Left forelimb (tissue), 1 donor: ENCODE measurements around the gene SULF2.

ENCODE experiments used
- DNase-seq: peaks from one replicate; pipeline ENCODE4 v3.0.0-alpha.2; 2018; ENCODE audit warnings: low spot score

SULF2 gene

DNA sequence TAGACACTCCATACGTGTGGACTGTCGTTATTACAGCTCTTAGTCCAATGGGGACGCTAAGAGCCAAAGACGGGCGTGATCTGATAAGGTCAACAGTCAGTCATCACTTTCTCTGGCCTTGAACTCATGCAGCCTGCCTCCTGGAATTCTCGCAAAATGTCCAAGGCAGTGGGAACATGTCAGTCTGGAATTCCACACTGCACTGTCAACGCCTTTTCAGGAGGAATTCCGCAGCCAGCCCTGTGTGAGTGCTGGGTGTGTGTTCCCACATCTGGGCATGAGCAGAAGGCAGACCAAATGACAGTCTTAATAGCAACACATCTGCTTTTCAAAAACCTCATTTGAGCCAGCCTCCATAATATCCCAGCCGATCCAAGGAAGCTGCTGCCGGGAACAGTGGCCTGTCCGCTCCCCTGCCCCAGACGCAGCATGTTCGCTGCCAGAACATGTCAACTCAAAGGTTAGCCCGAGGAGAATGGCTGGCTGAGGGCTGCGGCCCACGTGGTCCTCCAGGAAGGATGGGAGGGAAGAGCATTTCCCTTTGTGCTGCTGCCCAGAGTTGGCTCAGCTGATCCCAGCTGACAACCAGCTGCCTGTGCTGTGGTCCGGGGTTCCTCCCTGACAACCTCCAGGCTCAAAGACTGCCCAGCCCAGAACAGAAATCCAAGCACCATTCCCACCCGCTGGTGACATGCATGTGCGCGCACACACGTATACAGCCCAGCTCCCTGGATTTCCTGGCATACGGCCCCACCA is 103.1 kb downstream of the SULF2 start:
- DNase-seq, result peak; percentile 80

DNA sequence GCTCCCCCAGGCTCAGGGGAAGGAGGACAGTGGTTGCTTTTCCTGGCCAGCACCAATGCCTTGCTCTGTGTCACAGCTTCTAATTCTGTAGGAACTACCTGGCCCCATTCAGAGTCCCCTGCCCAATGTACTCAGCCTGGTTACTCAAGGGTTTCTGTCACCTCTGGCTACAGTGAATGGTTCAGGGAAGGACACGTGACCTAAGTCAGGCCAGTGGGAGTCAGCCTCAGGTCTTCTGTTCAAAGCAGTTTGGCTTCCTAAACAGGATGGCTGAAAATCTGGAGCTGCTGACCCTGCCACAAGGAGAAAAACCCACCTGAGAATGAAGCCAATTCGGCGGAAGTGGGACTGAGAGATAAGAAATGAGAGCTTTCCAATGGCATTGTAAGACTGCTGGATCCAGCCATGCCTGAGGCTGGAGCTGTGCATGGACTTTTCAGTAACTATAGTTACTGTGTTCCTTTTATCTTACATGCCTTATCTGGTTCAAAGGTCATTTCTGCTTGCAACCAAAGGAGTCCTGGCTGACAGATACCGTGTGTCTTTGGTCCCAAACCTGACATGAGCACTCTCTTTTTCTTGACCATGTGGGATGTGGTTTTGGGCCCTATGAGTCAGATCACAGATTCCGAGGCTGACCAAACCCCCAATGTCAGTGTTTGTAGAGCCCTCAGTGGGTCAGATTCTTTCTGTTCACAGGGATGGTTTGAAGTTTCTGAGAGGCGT is 104.3 kb downstream of the SULF2 start:
- DNase-seq, result no peak

DNA sequence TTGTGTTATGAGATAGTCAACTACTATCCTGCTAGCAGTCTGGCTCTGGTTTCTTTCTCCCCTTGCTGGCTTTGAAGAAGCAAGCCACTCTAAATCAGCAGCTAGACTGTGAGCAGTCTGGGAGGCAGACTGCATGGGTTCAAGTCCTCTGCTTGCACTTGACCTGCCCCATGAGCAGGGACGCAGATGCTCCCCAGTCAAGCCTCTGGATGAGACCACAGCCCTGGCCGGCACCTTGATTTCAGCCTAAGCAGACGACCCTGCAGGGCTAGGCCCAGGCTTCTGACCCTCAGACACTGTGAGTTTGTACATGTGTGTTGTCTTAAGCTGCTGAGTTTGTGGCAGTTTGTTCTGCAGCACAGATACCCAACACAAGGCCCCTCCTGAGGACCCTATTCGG is 105.8 kb downstream of the SULF2 start:
- no peak for DNase-seq

DNA sequence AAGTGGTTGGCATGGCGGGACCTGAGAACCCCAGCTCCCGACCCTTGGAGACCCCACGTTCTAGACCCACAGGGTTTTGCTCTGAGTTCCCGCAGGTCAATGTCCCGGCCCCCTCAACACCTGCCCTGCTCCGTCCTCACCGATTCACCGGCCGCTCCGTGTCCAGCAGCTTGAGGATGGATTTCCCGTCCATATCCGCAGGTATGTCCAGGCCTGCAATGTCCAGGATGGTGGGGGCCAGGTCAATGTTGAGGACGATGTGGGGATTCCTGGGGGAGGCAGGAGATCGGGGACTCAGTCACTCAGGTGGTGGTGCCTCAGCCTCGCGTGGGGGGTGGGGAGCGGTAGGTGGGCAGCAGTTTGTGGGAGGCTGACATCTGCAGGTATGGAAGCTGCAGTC is 106.7 kb downstream of the SULF2 start:
- peak; percentile 41 for DNase-seq

GRCh38 chr20:47677635-47678453 is 107.4 kb downstream of the SULF2 start:
- DNase-seq, result peak; percentile 72

DNA sequence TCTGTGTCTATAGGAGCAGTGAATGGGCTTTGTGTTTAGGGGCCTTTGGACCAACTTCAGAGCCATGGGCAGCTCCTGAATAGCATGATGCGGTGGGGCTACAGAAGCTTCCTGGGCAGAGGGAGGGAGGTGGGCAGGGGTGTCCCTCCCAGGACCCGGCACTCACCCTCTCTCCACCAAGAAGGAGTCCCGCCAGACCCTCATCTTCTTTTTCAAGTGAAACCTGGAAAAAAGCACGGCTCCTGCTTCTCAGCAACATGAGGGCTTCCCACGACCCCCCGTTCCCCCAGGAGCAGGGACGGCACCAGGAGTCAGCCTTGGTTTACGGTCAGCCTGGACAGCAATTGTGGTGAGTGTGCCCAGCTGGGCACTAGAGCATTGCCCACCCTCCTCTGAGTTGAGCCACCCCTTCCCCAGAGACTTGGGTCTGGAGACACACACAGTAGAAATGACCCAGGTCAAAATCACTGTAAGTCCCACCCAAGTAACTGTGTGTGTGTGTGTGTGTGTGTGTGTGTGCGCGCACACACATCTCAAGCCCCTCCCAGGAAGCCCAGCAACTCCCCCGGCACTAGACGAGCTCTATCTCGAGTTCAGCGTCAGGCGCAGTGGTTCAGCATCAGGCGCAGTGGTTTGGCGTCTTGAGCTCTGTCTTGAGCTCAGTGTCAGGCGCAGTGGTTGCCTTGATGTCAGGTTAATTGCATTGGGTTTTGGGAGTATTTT is 108.2 kb downstream of the SULF2 start:
- no peak for DNase-seq

- no peak for DNase-seq
Measured at GRCh38 chr20:47676219-47676721, 109.0 kb downstream of the SULF2 start.

DNA sequence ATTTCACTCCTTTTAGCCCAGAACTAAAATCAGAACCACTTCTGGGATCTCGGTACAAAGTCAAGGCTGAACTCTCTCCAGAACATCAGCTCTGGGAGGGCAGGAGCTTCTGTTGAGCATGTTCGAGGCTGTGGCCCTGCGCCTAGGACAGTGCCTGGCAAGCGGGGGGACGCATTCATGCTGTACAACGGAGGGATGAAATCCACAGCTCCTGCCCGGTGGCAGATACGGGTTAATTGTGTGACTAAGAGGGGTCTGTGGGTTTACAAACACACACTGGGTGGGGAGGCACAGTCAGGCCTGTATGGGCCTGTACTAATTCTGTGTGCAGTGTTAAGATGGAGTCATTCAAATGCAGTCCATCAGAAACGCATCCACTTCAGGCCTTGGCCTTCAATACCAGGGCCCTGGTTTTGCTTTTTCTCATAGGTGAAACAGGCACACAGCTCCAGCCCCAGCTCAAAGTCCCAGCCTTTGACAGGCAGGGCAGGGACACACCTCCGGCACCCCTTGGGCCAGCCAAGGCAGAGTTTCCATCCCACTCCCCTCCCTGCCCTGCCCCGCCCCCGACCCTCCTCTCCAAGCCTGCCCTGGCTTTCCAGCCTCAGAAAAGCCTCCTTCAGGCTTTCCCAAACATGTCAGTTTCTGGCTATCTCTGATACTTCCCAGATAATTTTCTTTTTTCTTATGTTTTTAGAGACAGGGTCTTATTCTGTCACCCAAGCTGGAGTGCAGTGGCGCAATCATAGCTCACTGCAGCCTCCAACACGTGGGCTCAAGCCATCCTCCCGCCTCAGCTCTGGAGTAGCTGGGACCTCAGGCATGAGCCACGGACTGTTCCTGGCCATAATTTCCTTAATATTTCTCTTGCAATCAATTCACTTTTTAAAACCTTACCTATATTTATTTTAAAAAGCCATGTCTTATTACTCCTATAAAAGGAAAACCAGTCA is 109.8 kb downstream of the SULF2 start:
- DNase-seq, result no peak

DNA sequence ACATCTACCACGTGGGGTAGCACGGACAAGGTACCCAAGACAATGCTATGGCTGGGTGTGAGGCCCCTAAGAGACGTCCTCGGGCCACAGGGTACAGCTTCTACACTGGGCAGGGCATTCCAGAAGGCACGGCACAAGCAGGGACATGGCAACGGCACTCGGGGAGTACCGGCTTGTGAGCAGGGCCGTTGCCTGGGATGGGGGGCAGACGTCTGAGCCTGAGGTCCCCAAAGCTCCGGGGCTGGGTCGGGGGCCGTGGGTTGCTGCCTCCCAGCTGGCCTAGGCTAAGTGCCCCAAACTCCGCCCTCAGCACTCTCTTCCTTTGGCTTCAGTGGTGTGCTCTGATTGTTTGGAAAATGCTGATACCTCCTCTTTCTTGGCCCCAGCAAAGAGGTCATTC is 110.6 kb downstream of the SULF2 start:
- DNase-seq, result peak; percentile 48

DNA sequence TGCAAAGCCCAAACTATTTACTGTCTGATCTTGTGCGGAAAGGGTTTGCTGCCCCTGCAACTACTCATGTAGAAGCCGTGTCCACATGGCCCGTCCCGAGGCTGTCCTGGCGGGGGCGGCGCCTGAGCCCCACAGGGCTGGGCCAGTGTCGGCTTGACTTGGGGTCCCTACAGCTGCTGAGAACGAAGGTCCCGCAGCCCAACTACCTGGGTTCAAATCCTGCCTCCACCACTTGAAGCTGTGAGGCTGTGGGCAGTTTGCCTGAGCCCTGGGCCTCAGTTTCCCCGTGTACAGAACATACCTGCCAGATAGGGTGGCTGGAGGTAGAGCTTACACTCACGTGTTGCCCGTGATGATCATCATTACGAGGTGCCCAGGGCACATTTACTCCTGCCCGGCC is 111.1 kb downstream of the SULF2 start:
- DNase-seq, result no peak

GRCh38 chr20:47673671-47673955 is 111.7 kb downstream of the SULF2 start:
- peak; percentile 31 for DNase-seq

DNA sequence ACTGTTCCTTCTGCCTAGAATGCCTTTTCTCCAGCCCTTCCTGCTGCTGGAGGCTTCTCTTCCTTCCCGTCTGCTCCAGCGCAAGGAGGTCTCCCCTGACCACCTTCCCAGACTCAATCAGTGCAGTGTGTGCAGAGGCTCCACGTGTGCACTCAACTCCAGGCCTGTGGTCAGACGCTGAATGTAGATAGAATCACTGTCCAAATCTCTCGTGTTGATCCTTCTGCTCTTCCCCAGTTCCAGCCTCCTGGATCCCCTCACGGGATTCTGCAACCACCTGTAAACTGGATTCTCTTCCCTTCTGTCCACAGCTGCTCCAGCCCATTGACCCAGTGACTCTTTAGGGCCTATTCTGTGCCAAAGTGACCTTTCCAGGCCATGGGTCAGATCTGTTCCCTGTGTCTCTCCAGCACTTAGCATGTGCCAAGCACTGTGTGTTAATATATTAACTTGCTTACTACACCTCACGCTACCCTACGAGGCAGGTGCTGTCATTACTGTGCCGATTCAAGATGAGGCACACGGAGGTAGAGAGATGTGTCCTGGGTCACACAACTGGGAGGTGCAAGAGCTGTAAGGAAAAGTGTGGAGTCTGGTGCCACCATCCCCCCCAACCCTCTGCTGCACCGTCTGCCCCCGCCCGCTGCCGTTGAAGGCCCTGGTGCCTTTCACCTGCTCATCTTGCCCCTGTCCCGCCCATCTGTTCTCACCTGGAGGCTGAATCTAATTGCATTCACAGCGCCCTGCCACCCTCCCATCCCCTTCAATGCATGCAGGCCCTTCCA is 112.2 kb downstream of the SULF2 start:
- DNase-seq, result peak; percentile 47

- peak; percentile 52 for DNase-seq
Measured at GRCh38 chr20:47672166-47672565, 113.1 kb downstream of the SULF2 start.

DNA sequence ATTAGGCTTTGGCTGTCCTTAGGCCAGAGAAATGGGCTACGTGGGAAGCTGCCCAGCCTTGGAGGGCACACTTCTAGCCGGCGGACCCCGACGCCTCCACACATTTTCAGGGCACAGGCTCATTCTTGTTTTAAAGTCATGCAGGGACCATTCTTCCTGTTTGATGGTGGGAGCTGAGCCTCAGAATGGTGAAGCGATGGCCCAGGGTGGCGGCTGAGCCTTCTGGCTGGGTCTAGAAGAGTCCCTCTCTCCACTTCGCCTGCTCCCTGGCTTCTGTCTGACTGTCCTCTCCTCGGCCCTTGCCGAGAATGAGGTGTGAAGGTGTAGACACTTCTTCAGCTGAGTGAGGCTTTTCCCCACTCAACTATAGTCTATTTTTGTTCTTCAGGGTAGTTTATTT is 114.4 kb downstream of the SULF2 start:
- DNase-seq, result no peak

DNA sequence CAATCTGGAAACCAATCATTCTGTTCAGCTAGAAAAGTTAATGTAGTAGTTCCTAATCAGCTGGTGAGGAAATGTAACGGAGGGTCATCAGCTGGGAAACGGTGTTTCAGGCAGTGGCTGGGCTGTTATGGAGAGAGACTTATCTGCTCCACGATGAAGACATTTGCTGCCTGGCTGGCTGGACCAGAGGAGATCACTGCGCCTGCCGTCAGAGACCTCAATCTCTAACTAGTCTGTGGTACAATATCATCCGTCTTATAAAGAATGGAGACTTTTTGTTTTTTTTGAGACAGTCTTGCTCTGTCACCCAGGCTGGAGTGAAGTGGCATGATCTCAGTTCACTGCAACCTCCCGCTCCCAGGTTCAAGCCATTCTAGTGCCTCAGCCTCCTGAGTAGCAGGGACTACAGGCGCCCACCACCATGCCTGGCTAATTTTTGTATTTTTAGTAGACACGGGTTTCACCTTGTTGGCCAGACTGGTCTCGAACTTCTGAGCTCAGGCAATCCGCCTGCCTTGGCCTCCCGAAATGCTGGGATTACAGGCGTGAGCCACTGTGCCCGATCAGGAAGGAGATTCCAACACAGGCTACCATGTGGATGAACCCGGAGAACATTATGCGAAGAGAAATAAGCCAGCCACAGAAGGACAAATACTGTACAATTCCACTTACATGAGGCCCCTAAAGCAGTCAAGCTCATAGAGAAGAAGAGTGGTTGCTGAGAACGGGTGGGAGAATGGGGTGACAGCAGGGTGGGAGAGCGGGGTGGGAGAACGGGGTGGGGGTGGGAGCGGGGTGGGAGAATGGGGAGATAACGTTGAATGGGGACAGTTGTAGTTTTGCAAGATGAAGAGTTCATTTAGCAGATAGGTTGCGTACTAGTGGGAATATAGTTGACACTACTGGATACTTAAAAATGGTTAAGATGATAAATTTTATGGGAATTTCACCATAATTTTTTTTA is 115.1 kb downstream of the SULF2 start:
- no peak for DNase-seq

GRCh38 chr20:47669489-47669888 is 115.8 kb downstream of the SULF2 start:
- DNase-seq, result no peak

GRCh38 chr20:47669152-47669425 is 116.2 kb downstream of the SULF2 start:
- DNase-seq, result no peak

DNA sequence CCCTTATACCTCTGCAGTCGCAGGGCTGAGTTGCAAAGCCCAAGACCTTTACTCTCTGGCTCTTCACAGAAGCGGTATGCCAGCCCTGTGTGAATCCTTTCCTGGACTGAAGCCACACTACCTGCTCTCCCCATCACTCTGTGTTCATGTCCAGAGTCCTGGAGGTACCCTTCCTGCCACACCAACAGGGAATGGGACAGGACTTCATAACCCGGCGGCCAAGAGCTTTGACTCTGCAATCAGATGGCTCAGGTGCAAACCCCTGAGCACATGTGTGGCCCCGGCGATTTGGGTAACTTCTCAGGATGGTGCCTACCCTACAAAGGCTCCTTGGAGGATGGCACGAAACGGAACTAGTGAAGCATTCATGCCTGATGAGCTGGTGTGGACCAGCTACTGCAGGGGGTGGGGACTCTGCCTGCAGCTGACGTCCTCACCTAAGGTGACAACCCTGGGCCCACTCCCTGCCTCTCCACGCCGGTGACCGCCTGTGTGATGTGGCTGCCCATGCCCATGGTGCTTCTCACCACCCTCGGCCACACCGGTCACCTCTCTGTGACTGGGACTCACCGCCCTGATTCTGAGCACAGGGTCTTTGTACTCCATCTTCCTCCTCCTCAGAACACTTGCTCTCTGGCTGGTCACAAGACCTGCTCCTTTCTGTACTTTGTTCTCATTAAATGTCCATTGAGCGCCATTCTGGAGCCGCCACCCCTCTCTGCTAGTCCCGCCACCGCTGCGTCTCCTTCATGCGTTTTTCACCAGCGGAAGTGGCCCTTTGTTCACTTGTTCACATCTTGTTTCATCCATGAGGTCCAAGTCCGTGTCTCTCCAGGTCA is 116.7 kb downstream of the SULF2 start:
- no peak for DNase-seq
